GM12874 (cell line): ENCODE measurements around the gene ZNF385B.

Source experiments
- TF ChIP-seq, protein P1 (sequence below): IDR thresholded peaks from 2 replicates; pipeline ENCODE4 v1.5.1; 2011; ENCODE audit warnings: low read depth, mild to moderate bottlenecking, control low read depth, low read length, moderate library complexity; ENCODE audit not compliant: insufficient read depth

Gene ZNF385B

GRCh38 chr2:179692610-179693009 is 168.8 kb downstream of the ZNF385B start:
- TF ChIP-seq, protein P1, sequence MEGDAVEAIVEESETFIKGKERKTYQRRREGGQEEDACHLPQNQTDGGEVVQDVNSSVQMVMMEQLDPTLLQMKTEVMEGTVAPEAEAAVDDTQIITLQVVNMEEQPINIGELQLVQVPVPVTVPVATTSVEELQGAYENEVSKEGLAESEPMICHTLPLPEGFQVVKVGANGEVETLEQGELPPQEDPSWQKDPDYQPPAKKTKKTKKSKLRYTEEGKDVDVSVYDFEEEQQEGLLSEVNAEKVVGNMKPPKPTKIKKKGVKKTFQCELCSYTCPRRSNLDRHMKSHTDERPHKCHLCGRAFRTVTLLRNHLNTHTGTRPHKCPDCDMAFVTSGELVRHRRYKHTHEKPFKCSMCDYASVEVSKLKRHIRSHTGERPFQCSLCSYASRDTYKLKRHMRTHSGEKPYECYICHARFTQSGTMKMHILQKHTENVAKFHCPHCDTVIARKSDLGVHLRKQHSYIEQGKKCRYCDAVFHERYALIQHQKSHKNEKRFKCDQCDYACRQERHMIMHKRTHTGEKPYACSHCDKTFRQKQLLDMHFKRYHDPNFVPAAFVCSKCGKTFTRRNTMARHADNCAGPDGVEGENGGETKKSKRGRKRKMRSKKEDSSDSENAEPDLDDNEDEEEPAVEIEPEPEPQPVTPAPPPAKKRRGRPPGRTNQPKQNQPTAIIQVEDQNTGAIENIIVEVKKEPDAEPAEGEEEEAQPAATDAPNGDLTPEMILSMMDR = no peak

GRCh38 chr2:179692043-179692442 is 169.4 kb downstream of the ZNF385B start:
- TF ChIP-seq, protein P1 = no peak

GRCh38 chr2:179691235-179691634 is 170.2 kb downstream of the ZNF385B start:
- TF ChIP-seq, protein P1 = no peak

DNA sequence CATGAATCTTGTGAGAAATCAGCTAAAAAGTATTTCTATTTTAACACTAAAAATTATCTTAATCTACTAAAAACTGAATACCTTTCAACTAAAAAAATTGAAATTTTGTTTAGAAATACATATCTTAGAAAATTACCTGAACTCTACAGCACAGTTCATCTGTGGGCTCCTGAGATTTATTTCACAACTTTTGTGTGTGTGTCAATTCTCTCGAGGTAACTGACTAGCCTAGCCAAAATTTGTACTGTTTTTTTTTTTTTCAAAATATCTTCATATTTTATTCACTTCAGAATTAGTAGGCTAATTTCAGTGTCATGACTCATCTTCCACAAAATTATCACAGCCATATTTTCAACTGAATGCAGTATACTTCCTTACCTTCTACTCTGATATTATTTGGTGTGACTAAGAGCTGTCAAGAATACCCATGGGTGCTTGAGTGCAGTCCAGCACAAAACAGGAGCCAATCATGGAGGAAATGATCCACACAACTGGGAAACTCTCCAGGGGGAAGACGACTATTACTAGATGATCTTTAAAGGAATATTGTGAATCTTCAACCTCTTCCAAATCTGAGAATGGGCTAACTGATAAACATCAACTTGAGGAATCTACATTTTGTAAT is 174.6 kb downstream of the ZNF385B start:
- TF ChIP-seq, protein P1 = no peak

GRCh38 chr2:179686069-179686468 is 175.3 kb downstream of the ZNF385B start:
- TF ChIP-seq, protein P1 = no peak

DNA sequence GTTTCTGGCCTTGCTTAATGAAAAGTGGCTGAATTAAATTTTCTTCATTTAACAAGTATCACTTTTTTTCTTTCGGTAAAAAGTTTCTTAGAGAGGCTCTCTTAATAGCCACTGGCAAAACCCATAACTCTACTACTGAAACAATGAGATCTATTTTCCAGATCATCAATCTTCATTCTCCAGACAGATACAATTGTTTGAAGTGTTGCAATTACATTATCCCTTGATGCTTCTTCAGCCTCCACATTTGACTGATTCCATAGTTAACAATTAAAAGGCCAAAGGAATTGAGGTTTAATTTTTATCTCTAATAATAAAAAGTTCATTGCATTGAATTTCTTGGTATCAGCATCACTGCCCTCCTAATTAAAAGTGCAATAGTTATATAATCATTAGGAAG is 176.3 kb downstream of the ZNF385B start:
- TF ChIP-seq, protein P1 = no peak

GRCh38 chr2:179682756-179683155 is 178.7 kb downstream of the ZNF385B start:
- TF ChIP-seq, protein P1 = no peak
